Psoas muscle (tissue), 8 donors: Measurements from ENCODE around the gene SATB2. TPM values are rescaled to one million over a fixed set of nuclear protein-coding genes. Genes with fewer than 3 reads are reported as not detected.

Experiments
- ATAC-seq, 4 donors: fragments of 200-7000 bp; cut with Tn5 transposase; one replicate each; pipeline ENCODE4 v1.9.1; 2020; ENCODE audit warnings: moderate library complexity in 3 of 4, mild to moderate bottlenecking in 2 of 4
- DNase-seq, 2 donors: peaks; one replicate each; pipeline ENCODE4 v3.0.0-alpha.2; 2020
- H3K27ac ChIP-seq: fragments of 200-600 bp; one replicate; pipeline ENCODE4 v1.8.0; 2022
- H3K27me3 ChIP-seq, 3 donors: fragments of 200-600 bp in 1 of 3; one replicate each; pipeline versions ENCODE4 v1.6.1 to v1.8.0; 2013 to 2022; ENCODE audit warnings: low read length in 2 of 3, mild to moderate bottlenecking in 2 of 3, moderate library complexity in 1 of 3; ENCODE audit not compliant: insufficient read depth in 3 of 3
- H3K36me3 ChIP-seq, 2 donors: fragments of 200-600 bp in 1 of 2; one replicate each; pipeline versions ENCODE4 v1.6.1 to v1.8.0; 2013 to 2022; ENCODE audit warnings: low read depth in 1 of 2, mild to moderate bottlenecking in 1 of 2, moderate library complexity in 1 of 2; ENCODE audit not compliant: insufficient read depth in 1 of 2
- H3K4me1 ChIP-seq: fragments of 200-600 bp; one replicate; pipeline ENCODE4 v1.8.0; 2022
- H3K4me3 ChIP-seq: fragments of 200-600 bp; one replicate; pipeline ENCODE4 v1.8.0; 2022; ENCODE audit warnings: mild to moderate bottlenecking
- H3K9me3 ChIP-seq: fragments of 200-600 bp; one replicate; pipeline ENCODE4 v1.8.0; 2022
- WGBS, 3 donors: extraction: QIAGEN DNeasy Blood & Tissue Kit; methylation state at CpG; one replicate each; pipeline versions ENCODE4 v1.1.6 to v1.1.7; 2013; 5-methylcytosine and 5-hydroxymethylcytosine counted together
- intact Hi-C, 2 donors: fragments of 100-400 bp; cut with DNase I; formaldehyde crosslinking; loops; one replicate each; pipeline versions ENCODE4 v1.11.0 to v1.14.2; 2022
- polyA plus RNA-seq, 3 donors: library from polyadenylated mRNA; stranded (reverse); fragments of 200-250 nt; gene quantifications; one replicate each; pipeline ENCODE4 v1.2.3, GENCODE V29; 2013
- total RNA-seq, 4 donors: library from RNA; stranded (reverse); fragmentation: NEBNext Ultra II Directional in 2 of 4; extraction: Animal tissue kit (Norgen Biotek cat#: 25700) in 2 of 4; gene quantifications; one replicate each; pipeline versions ENCODE4 v1.2.1 to v1.2.4, GENCODE V29; 2021 to 2023
- TF ChIP-seq, protein P1 (sequence below): fragments of 200-600 bp; IDR thresholded peaks from one replicate; pipeline ENCODE4 v1.8.0; 2022; ENCODE audit warnings: antibody characterized with exemption
- donor health status: healthy with polysubstance abuse.
- donor health status: DM: no; HTN: no; CAD: no; lungs with moderate emphysema.
- donor health status: Bipolar disorder and iron deficiency.
- donor health status: healthy.
- donor health status: DM: yes; HTN: yes; CAD: no.
- donor health status: DM: no; HTN: no; CAD: no.
- donor health status: DM: no; HTN: no; CAD: no.
- donor health status: DM: yes; HTN: yes; CAD: no.

SATB2 gene
- total and polyA plus RNA-seq, 7 donors = 0.46 to 2.4 (median 1.6) TPM

DNA sequence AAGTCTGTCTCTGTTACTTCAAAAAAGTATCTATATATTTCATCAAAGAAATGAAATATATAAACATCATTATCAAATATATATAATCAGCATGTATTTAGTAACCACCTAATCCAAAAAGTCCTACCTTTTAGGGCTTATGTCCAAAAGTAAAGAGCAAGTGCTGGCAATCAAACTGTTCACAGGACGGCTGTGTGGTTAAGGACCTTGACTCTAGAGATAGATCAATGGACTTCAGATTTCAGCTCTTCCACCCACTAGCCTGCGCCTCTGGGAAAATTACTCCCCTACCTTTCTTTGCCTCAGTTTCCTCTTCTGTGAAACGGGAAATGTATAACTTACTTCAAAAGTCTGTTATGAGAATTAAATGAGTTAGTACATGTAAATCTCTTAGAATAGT, 29.4 kb downstream of the SATB2 start:
- TF ChIP-seq, protein P1, sequence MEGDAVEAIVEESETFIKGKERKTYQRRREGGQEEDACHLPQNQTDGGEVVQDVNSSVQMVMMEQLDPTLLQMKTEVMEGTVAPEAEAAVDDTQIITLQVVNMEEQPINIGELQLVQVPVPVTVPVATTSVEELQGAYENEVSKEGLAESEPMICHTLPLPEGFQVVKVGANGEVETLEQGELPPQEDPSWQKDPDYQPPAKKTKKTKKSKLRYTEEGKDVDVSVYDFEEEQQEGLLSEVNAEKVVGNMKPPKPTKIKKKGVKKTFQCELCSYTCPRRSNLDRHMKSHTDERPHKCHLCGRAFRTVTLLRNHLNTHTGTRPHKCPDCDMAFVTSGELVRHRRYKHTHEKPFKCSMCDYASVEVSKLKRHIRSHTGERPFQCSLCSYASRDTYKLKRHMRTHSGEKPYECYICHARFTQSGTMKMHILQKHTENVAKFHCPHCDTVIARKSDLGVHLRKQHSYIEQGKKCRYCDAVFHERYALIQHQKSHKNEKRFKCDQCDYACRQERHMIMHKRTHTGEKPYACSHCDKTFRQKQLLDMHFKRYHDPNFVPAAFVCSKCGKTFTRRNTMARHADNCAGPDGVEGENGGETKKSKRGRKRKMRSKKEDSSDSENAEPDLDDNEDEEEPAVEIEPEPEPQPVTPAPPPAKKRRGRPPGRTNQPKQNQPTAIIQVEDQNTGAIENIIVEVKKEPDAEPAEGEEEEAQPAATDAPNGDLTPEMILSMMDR = no peak
- ATAC-seq = no peak
- no peaks in the 10 kb centered on the region for H3K4me1 ChIP-seq

DNA sequence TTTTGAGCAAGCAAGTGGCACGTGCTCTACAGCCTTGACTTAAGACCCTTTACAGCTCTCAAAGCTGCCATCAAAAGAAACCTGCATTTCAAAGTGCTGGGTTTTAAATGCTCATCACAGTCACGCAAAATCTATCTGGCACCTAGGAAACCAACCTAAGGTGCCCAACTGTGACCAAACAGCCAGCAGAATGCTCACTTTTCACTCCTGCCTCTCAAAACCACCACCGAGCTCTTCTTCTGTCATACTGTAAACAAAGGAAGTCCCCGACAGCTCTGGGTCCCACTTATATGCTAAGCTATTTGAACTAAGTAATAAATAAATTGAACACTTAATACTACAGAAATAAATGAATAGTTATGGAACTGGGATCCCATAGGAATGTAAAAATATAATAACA, 33.6 kb downstream of the SATB2 start:
- DNase-seq (no peak), ATAC-seq (no peak)
- no peaks in the 10 kb centered on the region for H3K9me3 ChIP-seq
- no peaks in the 10 kb centered on the region for H3K27me3 ChIP-seq
- no peak overlapping the region for H3K27ac ChIP-seq
- H3K4me3 ChIP-seq = no peak overlapping the region
- intact Hi-C loops = no loop called here
- WGBS, 3 donors = 53 to 60% (median 58%) methylated on average over 4 of the region's 4 CpGs
- H3K36me3 ChIP-seq = no peaks in the 10 kb centered on the region
- TF ChIP-seq, protein P1 = no peak
- H3K4me1 ChIP-seq = no peaks in the 10 kb centered on the region

More for the DNA sequence above, 29.4 kb downstream of the SATB2 start:
- H3K4me3 ChIP-seq = no peak overlapping the region
- no peak overlapping the region for H3K27ac ChIP-seq
- no peaks in the 10 kb centered on the region for H3K27me3 ChIP-seq
- DNase-seq = no peak
- no peaks in the 10 kb centered on the region for H3K36me3 ChIP-seq
- no peaks in the 10 kb centered on the region for H3K9me3 ChIP-seq
- intact Hi-C loops = no loop called here
- WGBS, 3 donors = 93 to 95% (median 94%) methylated on average over 3 of the region's 3 CpGs

- Histone ChIP-seq H3K4me1 (no peaks in the 10 kb centered on the region), H3K27ac (no peak overlapping the region), H3K36me3 (no peaks in the 10 kb centered on the region), H3K27me3 (no peaks in the 10 kb centered on the region), H3K4me3 (no peak overlapping the region), H3K9me3 (no peaks in the 10 kb centered on the region)
- DNase-seq (no peak), ATAC-seq (no peak)
- 66 to 67% (median 66%) methylated on average over 5 of the region's 5 CpGs for WGBS, 3 donors
- intact Hi-C loops = no loop called here
- TF ChIP-seq, protein P1 = no peak
Observed at GRCh38 chr2:199419428-199419827, 38.3 kb downstream of the SATB2 start.

- Histone ChIP-seq H3K27ac (no peak overlapping the region), H3K4me1 (no peaks in the 10 kb centered on the region), H3K27me3 (no peaks in the 10 kb centered on the region), H3K36me3 (no peaks in the 10 kb centered on the region), H3K9me3 (no peaks in the 10 kb centered on the region), H3K4me3 (no peak overlapping the region)
- ATAC-seq (no peak), DNase-seq (no peak)
- intact Hi-C loops = no loop called here
- TF ChIP-seq, protein P1 = no peak
- 76 to 84% (median 79%) methylated on average over 7 of the region's 7 CpGs for WGBS, 3 donors
Observed at GRCh38 chr2:199414465-199414864, 43.3 kb downstream of the SATB2 start.

DNA sequence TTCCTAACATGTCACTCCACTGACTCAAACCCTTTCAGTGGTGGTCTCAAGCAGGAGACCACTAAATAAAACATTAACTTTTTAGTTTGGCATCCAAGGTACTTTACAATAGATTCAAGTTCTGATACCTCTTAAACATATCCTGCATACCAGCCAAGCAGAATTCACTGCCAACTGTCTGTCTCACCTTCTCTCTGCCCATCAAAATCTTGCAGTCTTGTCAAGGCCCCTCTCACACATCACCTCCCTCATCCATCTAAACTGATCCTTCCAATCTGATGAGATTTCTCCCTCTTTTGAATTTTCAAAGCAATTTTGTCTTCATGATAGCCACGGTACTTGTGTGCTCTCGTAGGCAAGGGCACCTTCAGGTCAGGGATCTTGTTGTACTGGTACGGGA, 43.7 kb downstream of the SATB2 start:
- Histone ChIP-seq H3K27ac (no peak overlapping the region), H3K27me3 (no peaks in the 10 kb centered on the region), H3K4me3 (no peak overlapping the region), H3K4me1 (no peaks in the 10 kb centered on the region), H3K36me3 (no peaks in the 10 kb centered on the region), H3K9me3 (no peaks in the 10 kb centered on the region)
- intact Hi-C loops = no loop called here
- TF ChIP-seq, protein P1 = no peak
- ATAC-seq (no peak), DNase-seq (no peak)
- 91 to 97% (median 91%) methylated on average over 3 of the region's 3 CpGs for WGBS, 3 donors
